GM21576 (cell line): Measurements from ENCODE around the gene EIF3L.

Source experiments
- ATAC-seq: cut with Tn5 transposase; IDR thresholded peaks from one replicate; pipeline ENCODE4 v1.9.1; 2021; ENCODE audit warnings: mild to moderate bottlenecking, moderate library complexity; ENCODE audit not compliant: unreplicated experiment

EIF3L gene

GRCh38 chr22:37816543-37817180, 32.6 kb upstream of the EIF3L start:
- ATAC-seq: no peak

- ATAC-seq: no peak
Observed at GRCh38 chr22:37817705-37818408, 31.4 kb upstream of the EIF3L start.

- no peak for ATAC-seq
Observed at GRCh38 chr22:37818409-37819104, 30.7 kb upstream of the EIF3L start.

- ATAC-seq: no peak
Observed at GRCh38 chr22:37819105-37819433, 30.1 kb upstream of the EIF3L start.

- ATAC-seq: no peak
Observed at GRCh38 chr22:37820350-37820749, 28.9 kb upstream of the EIF3L start.

GRCh38 chr22:37822079-37822833, 27.0 kb upstream of the EIF3L start:
- ATAC-seq: no peak

- ATAC-seq: no peak
Observed at GRCh38 chr22:37823134-37823985, 25.9 kb upstream of the EIF3L start, which contains the start of gene GALR3. GALR3 (plus strand) TSS chr22:37823382; CDS start chr22:37823407, 25 bp downstream.

- ATAC-seq: no peak
Observed at GRCh38 chr22:37824674-37825641, 24.3 kb upstream of the EIF3L start.

- ATAC-seq: no peak
Observed at GRCh38 chr22:37827056-37827455, 22.2 kb upstream of the EIF3L start.

- ATAC-seq: no peak
Observed at GRCh38 chr22:37830093-37830842, 19.0 kb upstream of the EIF3L start.

GRCh38 chr22:37831472-37831871, 17.7 kb upstream of the EIF3L start:
- no peak for ATAC-seq

GRCh38 chr22:37832022-37832857, 17.0 kb upstream of the EIF3L start:
- ATAC-seq: no peak

GRCh38 chr22:37842015-37842793, 7.0 kb upstream of the EIF3L start:
- no peak for ATAC-seq

GRCh38 chr22:37843741-37844089, 5.5 kb upstream of the EIF3L start:
- ATAC-seq: peak; percentile 20

- no peak for ATAC-seq
Observed at GRCh38 chr22:37844904-37845329, 4.3 kb upstream of the EIF3L start.

- no peak for ATAC-seq
Observed at GRCh38 chr22:37846433-37846832, 2.8 kb upstream of the EIF3L start.

- ATAC-seq: no peak
Observed at GRCh38 chr22:37848587-37849088, 581 bp upstream of the EIF3L start.
